ENCODE data around the gene TLL2.

TLL2 gene

GRCh38 chr10:96417441-96417840 lies 96.3 kb downstream of the TLL2 start:
- TF ChIP-seq NFIC (IDR thresholded peaks at IDR 0.05): no peak
- TF ChIP-seq USF1 (IDR thresholded peaks at IDR 0.05): peak; percentile 39; the same call in 1 of the 2 replicates

- TF ChIP-seq USF1 (IDR thresholded peaks at IDR 0.05): no peak
- no peak for TF ChIP-seq TCF12 (IDR thresholded peaks at IDR 0.05; ENCODE audit: low read depth)
- TF ChIP-seq EGR1 (IDR thresholded peaks at IDR 0.05): no peak
- no peak for TF ChIP-seq CREB1 (IDR thresholded peaks at IDR 0.05; ENCODE audit: low read depth)
- no peak for TF ChIP-seq MAX (IDR thresholded peaks at IDR 0.05)
- TF ChIP-seq FOXM1 (IDR thresholded peaks at IDR 0.05; ENCODE audit: borderline replicate concordance, low read depth): no peak
- TF ChIP-seq TEAD4 (IDR thresholded peaks at IDR 0.05): no peak
- no peak for TF ChIP-seq CEBPB (IDR thresholded peaks at IDR 0.05)
- no peak for TF ChIP-seq NFIC (IDR thresholded peaks at IDR 0.05)
- TF ChIP-seq RAD21 (IDR thresholded peaks at IDR 0.05; ENCODE audit: low read depth): no peak
- TF ChIP-seq TAF1 (IDR thresholded peaks at IDR 0.05; ENCODE audit: low read depth): no peak
- no peak for TF ChIP-seq ZBTB7A (IDR thresholded peaks at IDR 0.05; ENCODE audit: low read depth)
- TF ChIP-seq YY1 (IDR thresholded peaks at IDR 0.05; ENCODE audit: low read depth): no peak
- TF ChIP-seq EP300 (IDR thresholded peaks at IDR 0.05; ENCODE audit: borderline replicate concordance): no peak
- no peak for TF ChIP-seq REST (IDR thresholded peaks at IDR 0.05; ENCODE audit: low read depth)
Measured at GRCh38 chr10:96416643-96417042, 97.1 kb downstream of the TLL2 start.

GRCh38 chr10:96415891-96416554 lies 97.7 kb downstream of the TLL2 start:
- TF ChIP-seq REST (IDR thresholded peaks at IDR 0.05; ENCODE audit: low read depth) (no peak), EP300 (IDR thresholded peaks at IDR 0.05; ENCODE audit: borderline replicate concordance) (no peak), TAF1 (IDR thresholded peaks at IDR 0.05; ENCODE audit: low read depth) (no peak), FOXM1 (IDR thresholded peaks at IDR 0.05; ENCODE audit: borderline replicate concordance, low read depth) (no peak), USF1 (IDR thresholded peaks at IDR 0.05) (no peak), NFIC (IDR thresholded peaks at IDR 0.05) (no peak), EGR1 (IDR thresholded peaks at IDR 0.05) (no peak), TCF12 (IDR thresholded peaks at IDR 0.05; ENCODE audit: low read depth) (no peak), MAX (IDR thresholded peaks at IDR 0.05) (no peak), CREB1 (IDR thresholded peaks at IDR 0.05; ENCODE audit: low read depth) (no peak), RAD21 (IDR thresholded peaks at IDR 0.05; ENCODE audit: low read depth) (no peak), YY1 (IDR thresholded peaks at IDR 0.05; ENCODE audit: low read depth) (no peak), TEAD4 (IDR thresholded peaks at IDR 0.05) (no peak), CEBPB (IDR thresholded peaks at IDR 0.05) (no peak), ZBTB7A (IDR thresholded peaks at IDR 0.05; ENCODE audit: low read depth) (no peak)

- TF ChIP-seq ZBTB7A (IDR thresholded peaks at IDR 0.05; ENCODE audit: low read depth) (no peak), TCF12 (IDR thresholded peaks at IDR 0.05; ENCODE audit: low read depth) (no peak), TAF1 (IDR thresholded peaks at IDR 0.05; ENCODE audit: low read depth) (no peak), EGR1 (IDR thresholded peaks at IDR 0.05) (no peak), TEAD4 (IDR thresholded peaks at IDR 0.05) (no peak), CEBPB (IDR thresholded peaks at IDR 0.05) (no peak), REST (IDR thresholded peaks at IDR 0.05; ENCODE audit: low read depth) (no peak), YY1 (IDR thresholded peaks at IDR 0.05; ENCODE audit: low read depth) (no peak), USF1 (IDR thresholded peaks at IDR 0.05) (no peak), NFIC (IDR thresholded peaks at IDR 0.05) (no peak), EP300 (IDR thresholded peaks at IDR 0.05; ENCODE audit: borderline replicate concordance) (no peak), CREB1 (IDR thresholded peaks at IDR 0.05; ENCODE audit: low read depth) (no peak), FOXM1 (IDR thresholded peaks at IDR 0.05; ENCODE audit: borderline replicate concordance, low read depth) (no peak), RAD21 (IDR thresholded peaks at IDR 0.05; ENCODE audit: low read depth) (no peak), MAX (IDR thresholded peaks at IDR 0.05) (no peak)
Measured at GRCh38 chr10:96415150-96415890, 98.4 kb downstream of the TLL2 start.
